ENCODE data around the gene ARHGAP24.

Gene ARHGAP24

DNA sequence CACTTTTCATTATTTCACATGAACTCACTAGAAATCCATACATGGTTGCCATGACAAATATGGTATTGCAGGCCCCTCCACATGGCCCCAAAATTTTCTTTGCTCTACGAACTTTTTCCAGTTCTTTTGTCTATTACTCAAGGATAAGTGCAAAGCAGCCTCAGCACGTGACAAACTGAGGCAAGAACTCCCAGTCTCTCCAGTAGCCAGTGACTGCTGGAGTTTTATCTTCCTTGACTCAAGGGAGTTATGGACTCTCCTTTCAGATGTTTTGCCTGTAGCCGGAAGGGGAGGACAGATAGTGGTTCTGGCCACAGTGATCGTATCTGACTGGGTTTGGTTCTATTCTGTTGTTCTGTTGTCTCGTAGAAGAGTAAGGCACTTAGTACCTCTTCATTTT, 105.5 kb downstream of the ARHGAP24 start:
- DNase-seq (ENCODE audit: low read depth), result no peak

- no peak for DNase-seq (ENCODE audit: low read depth)
Measured at GRCh38 chr4:85587952-85588351, 113.0 kb downstream of the ARHGAP24 start.

- DNase-seq (ENCODE audit: low read depth), result no peak
Measured at GRCh38 chr4:85591406-85592098, 116.6 kb downstream of the ARHGAP24 start.

DNA sequence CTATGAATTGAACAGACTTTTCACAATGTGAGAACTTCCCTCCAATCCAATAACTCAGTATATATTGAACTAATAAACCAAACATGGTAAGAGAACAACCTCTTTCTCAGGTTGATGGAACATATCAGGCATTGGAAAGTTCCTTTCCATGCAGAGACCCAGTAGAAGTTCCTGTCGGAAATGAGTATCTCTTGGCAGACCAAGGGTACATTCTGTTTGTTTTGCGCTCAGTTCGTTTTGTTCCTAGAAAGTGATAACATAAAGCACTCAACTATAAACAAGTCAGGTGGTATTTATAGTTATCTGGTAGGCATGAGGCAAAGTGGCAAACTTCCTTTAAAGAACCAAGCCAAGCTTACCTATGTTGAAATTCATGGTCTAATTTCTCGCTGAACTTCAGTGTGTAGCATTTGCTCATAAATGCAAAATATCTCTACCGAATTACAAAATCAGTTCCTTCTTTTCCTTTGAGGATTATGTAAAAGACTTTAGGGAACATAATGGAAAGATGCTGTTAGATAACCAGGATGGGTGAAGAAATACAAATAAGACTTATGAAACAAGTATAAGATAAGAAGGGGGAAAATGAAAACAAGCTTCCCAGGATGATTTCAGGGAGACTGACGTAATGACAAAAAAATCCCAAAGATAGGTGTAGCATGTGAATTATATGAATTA, 120.3 kb downstream of the ARHGAP24 start:
- no peak for DNase-seq (ENCODE audit: low read depth)

DNA sequence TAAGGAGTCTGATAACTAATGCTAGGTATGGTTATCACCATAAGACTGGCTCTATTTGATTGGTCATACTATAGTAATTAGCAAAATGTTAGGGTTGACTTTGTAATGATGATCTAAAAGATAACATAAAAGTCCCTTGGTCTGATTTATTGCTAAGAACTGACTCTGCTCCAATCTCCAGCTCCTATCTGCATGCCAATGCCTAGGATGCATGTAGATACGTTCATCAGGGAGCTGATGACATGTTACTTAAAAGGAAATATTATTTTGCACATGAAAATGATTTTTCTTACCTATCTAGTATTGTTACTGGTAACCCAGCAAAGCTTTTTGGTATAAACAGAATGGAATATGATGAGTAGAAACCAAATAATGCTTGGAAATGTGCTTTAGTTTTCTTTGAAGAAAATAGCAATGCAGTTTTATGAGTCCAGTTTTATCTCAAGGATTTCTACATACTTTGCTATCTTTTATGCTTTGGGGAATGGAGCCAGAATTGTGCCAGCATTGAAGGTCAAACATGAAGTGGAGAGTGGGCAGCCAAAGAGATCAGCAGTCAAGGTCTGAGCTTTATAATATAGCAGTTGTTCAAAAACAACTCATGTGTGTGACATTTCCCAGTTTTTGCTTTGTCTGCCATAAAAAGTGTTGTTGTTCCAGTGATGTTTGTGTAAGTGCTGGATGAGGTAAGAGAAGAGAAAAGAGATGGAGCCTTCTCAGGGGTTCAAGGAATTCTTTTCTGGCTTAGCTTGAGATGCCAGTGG, 121.0 kb downstream of the ARHGAP24 start:
- no peak for DNase-seq (ENCODE audit: low read depth)

GRCh38 chr4:85598936-85599335, 124.0 kb downstream of the ARHGAP24 start:
- DNase-seq (ENCODE audit: low read depth), result no peak

GRCh38 chr4:85600501-85600900, 125.6 kb downstream of the ARHGAP24 start:
- no peak for DNase-seq (ENCODE audit: low read depth)

DNA sequence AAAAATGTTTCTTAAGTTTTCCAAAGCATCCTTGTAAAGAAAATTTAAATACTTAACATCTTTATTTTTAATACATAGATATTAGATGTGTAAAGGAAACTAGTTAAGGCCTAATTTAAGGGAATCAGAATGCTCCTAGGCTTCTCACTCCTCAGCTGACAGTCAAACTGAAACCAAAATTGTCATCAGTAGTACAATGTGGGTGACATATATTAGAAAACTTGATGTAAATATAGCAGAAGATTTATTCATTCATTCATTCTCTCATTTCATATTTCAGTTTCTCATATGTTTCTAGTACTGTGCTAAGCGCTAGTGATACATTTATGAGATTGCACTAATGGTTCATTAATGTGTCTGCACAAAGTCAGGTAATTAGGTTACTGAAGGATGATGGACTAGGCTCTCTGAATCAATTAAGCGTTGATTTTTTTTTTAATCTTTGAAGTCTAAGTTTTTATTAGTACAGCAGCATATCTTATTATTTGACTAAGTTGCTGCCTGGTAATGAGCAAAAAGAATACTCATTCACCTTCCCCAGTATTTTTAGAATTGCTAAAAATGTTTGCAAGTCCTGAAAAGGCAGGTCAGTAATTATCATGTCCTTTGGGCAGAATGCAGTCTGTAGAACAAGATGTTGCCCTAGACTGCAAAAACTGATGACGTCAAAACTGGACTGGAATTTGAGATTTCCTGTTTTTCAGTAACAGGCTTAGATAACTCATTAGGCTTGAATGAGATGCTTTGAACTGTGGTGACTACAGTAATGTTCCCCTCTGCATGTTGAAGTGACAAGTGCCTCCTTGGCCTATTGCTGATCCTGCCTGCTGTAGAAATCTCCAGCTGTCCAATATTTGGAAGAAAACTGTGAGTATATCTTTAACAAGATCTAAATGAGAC, 128.7 kb downstream of the ARHGAP24 start:
- DNase-seq (ENCODE audit: low read depth), result no peak

- DNase-seq (ENCODE audit: low read depth), result no peak
Measured at GRCh38 chr4:85606505-85606904, 131.6 kb downstream of the ARHGAP24 start.

DNA sequence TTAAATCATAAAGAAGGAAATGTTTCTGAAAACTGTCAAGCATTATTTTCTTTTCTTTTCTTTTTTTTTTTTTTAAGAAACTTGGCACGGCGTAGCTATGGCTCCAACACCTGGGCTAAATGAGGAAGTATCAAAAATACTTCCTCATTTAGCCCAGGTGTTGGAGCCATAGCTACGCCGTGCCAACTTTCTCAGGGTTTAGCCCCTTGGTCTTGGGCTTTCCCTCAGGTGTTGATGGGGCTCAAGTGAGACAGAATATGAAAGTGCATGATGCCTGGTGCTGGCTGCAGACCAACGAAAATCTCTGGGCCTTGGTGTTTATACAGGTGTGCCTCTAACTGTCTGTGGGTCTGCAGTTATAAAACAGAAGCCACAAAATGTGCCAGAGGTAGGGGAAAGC, 132.7 kb downstream of the ARHGAP24 start:
- no peak for DNase-seq (ENCODE audit: low read depth)

- DNase-seq (ENCODE audit: low read depth), result no peak
Measured at GRCh38 chr4:85610450-85610849, 135.5 kb downstream of the ARHGAP24 start.

DNA sequence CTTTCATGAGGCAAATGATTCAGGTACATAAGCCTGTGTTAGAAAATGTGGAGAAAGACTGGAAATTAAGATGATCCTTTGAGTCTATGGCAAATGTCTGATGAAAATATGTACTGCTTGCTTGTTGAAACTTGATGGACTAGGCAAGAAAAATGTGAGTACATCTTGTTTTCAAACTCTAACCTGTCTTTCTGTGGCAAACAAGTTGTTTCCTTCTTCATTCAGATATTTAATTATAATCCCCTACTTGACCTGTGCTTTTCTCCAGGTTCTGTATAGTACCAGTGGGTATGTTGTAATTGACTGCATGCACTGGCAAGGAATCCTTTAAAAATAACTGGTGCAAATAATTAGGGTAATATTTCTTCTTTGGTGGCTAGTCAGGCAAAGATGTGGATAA, 136.7 kb downstream of the ARHGAP24 start:
- no peak for DNase-seq (ENCODE audit: low read depth)

GRCh38 chr4:85613901-85614300, 139.0 kb downstream of the ARHGAP24 start:
- DNase-seq (ENCODE audit: low read depth), result no peak

DNA sequence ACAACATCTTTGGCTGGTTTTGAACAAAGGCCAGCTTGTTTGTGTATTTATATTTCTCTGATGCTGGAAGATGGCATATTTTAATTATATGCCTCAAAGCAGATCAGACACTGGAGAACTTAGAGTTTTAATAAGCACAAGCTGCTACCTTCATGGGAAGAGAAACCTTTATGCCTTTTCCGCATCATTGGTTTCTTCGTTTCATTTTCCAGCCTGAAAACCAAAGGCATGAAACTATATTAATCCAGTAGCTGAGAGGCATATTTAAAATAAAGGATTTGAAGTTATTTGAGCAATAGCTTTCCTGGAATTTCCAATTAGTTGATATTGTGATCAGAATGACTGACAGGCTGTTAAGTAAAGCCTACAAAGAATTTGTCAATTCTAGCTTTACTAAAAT, 141.0 kb downstream of the ARHGAP24 start:
- DNase-seq (ENCODE audit: low read depth), result no peak

- no peak for DNase-seq (ENCODE audit: low read depth)
Measured at GRCh38 chr4:85617202-85617601, 142.3 kb downstream of the ARHGAP24 start.

- DNase-seq (ENCODE audit: low read depth), result no peak
Measured at GRCh38 chr4:85632981-85633380, 158.0 kb downstream of the ARHGAP24 start.

- DNase-seq (ENCODE audit: low read depth), result no peak
Measured at GRCh38 chr4:85637778-85638177, 162.8 kb downstream of the ARHGAP24 start.

DNA sequence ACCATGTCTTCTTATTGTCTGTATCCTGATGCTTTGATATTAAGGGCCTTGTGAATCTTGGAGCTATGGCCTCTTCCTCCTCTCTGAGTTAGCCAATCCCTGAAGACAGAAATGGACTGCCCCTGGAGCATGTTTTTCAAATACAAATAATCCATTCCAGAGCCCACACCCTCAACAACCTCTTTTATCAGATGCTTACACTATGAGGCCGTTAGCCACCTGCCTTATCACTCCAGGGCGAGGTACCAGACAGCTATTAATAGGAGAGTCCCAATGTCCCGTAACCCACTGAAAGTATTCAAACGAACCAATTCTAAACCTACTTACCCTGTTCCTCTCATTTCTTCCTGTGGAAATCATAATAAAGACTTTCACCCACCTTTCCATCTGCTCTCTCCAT, 165.0 kb downstream of the ARHGAP24 start:
- DNase-seq (ENCODE audit: low read depth), result no peak

GRCh38 chr4:85642356-85643100, 167.6 kb downstream of the ARHGAP24 start:
- DNase-seq (ENCODE audit: low read depth), result no peak

- DNase-seq (ENCODE audit: low read depth), result no peak
Measured at GRCh38 chr4:85644061-85644460, 169.1 kb downstream of the ARHGAP24 start.

DNA sequence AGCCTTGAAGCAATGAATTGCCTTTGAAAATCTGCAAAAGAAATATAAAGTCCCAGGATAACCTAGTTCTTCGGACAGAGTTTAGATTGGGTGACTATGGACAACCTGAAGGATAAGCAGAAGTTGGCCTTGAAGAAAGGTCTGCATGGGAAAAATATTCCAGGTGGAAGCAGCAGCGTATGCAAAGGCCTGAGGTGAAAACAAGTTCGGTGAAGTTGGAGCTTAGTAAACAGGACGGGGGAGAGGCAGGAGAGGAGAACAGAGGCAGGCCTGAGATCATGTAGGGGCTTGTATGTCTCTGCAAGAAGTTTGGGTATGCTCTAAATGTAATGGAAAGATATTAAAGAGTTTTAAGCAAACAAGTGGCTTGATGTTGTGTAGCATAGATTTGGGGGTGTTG, 176.0 kb downstream of the ARHGAP24 start:
- DNase-seq (ENCODE audit: low read depth), result no peak

Measured in activated T-helper 9 cell treated with anti-CD3 and anti-CD28 coated beads, Interleukin-2, amount 50 U/mL, for 16 hours (primary cell).